PC-3 (cell line): ENCODE measurements around the gene OR4D11. TPM values are rescaled to one million over a fixed set of nuclear protein-coding genes. Genes with fewer than 3 reads are reported as not detected.

ENCODE experiments used
- ATAC-seq: fragments of 200-7000 bp; cut with Tn5 transposase; 2 replicates; pipeline ENCODE4 v1.9.1; 2020; ENCODE audit warnings: mild to moderate bottlenecking, moderate library complexity
- BruUV-seq: library from RNA; stranded (reverse); fragments of 400-500 nt; replicated peaks from 2 replicates; lab custom pipeline; 2021; lab: Mats Ljungman, UMichigan
- CTCF ChIA-PET: fragments of 300-600 bp; sonication (Branson Sonifier 250); formaldehyde crosslinking; loops from one replicate; lab custom pipeline; 2022; ENCODE audit warnings: antibody characterized with exemption; lab: Charles Lee
- POLR2A ChIA-PET: fragments of 300-600 bp; sonication (Branson Sonifier 250); formaldehyde crosslinking; loops from one replicate; lab custom pipeline; 2022; ENCODE audit warnings: antibody characterized with exemption; ENCODE audit not compliant: unreplicated experiment; lab: Charles Lee
- DNase-seq: peaks from one replicate; pipeline ENCODE4 v3.0.0-alpha.2; 2015
- H2AFZ ChIP-seq: fragments of 300-600 bp; sonication (generic); 2 replicates; pipeline ENCODE4 v1.6.0; 2016; ENCODE audit warnings: antibody characterized with exemption, low read length
- H3F3A ChIP-seq: fragments of 300-600 bp; sonication (generic); one replicate; pipeline ENCODE4 v1.6.0; 2017; ENCODE audit warnings: antibody characterized with exemption, low read length, control low read depth, mild to moderate bottlenecking; ENCODE audit not compliant: unreplicated experiment
- H3K27ac ChIP-seq: fragments of 300-600 bp; sonication (generic); 2 replicates; pipeline ENCODE4 v1.5.1; 2016; ENCODE audit warnings: mild to moderate bottlenecking, low read length
- H3K27me3 ChIP-seq: fragments of 300-600 bp; sonication (generic); 2 replicates; pipeline ENCODE4 v1.6.1; 2016; ENCODE audit warnings: low read length, mixed read lengths
- H3K36me3 ChIP-seq: fragments of 300-600 bp; sonication (generic); 2 replicates; pipeline ENCODE4 v1.6.1; 2016; ENCODE audit warnings: low read depth, mixed run types, low read length, mixed read lengths
- H3K4me1 ChIP-seq: fragments of 300-600 bp; sonication (generic); 2 replicates; pipeline ENCODE4 v1.5.1; 2016; ENCODE audit warnings: low read length; ENCODE audit not compliant: insufficient read depth
- H3K4me2 ChIP-seq: fragments of 300-600 bp; sonication (generic); 2 replicates; pipeline ENCODE4 v1.6.0; 2016; ENCODE audit warnings: low read length
- H3K4me3 ChIP-seq: fragments of 300-600 bp; sonication (generic); 2 replicates; pipeline ENCODE4 v1.5.1; 2016; ENCODE audit warnings: mild to moderate bottlenecking, low read length, mixed read lengths
- H3K79me2 ChIP-seq: fragments of 300-600 bp; sonication (generic); 2 replicates; pipeline ENCODE4 v1.6.1; 2017; ENCODE audit warnings: low read length, mixed read lengths
- H3K9ac ChIP-seq: fragments of 300-600 bp; sonication (generic); 2 replicates; pipeline ENCODE4 v1.6.0; 2016; ENCODE audit warnings: mild to moderate bottlenecking, low read length
- H3K9me2 ChIP-seq: fragments of 300-600 bp; sonication (generic); replicated peaks from 2 replicates; pipeline ENCODE4 v1.6.1; 2016; ENCODE audit warnings: mixed run types, low read length, mixed read lengths
- H3K9me3 ChIP-seq: fragments of 300-600 bp; sonication (generic); 2 replicates; pipeline ENCODE4 v1.6.1; 2016; ENCODE audit warnings: low read length, mixed read lengths
- H4K20me1 ChIP-seq: fragments of 300-600 bp; sonication (generic); 2 replicates; pipeline ENCODE4 v1.6.1; 2016; ENCODE audit warnings: low read length, mixed read lengths
- EZH2 ChIP-seq: fragments of 300-600 bp; sonication (generic); IDR thresholded peaks from one replicate; pipeline ENCODE4 v1.6.1; 2017; ENCODE audit warnings: antibody characterized with exemption, mild to moderate bottlenecking, low read length; ENCODE audit not compliant: unreplicated experiment
- EZH2phosphoT487 ChIP-seq: fragments of 300-600 bp; sonication (generic); IDR thresholded peaks from 2 replicates; pipeline ENCODE4 v1.6.1; 2018; ENCODE audit warnings: mild to moderate bottlenecking, antibody characterized with exemption, low read length, borderline replicate concordance
- intact Hi-C: fragments of 100-400 bp; cut with micrococcal nuclease; formaldehyde crosslinking; loops from 2 replicates; pipeline ENCODE4 v1.9.0; 2023
- total RNA-seq: library from RNA; depleted of rRNA; stranded (reverse); fragments of >200 nt; gene quantifications from 2 replicates; pipeline ENCODE4 v1.2.3, GENCODE V29; 2014
- TF ChIP-seq, protein P1 (sequence below): fragments of 300-600 bp; sonication (generic); conservative IDR thresholded peaks from 2 replicates; pipeline ENCODE4 v1.5.1; 2017; ENCODE audit warnings: antibody characterized with exemption, low read depth, mild to moderate bottlenecking, low read length

The OR4D11 gene
- total RNA-seq, 1 experiment from 2014 or later, result not detected

DNA sequence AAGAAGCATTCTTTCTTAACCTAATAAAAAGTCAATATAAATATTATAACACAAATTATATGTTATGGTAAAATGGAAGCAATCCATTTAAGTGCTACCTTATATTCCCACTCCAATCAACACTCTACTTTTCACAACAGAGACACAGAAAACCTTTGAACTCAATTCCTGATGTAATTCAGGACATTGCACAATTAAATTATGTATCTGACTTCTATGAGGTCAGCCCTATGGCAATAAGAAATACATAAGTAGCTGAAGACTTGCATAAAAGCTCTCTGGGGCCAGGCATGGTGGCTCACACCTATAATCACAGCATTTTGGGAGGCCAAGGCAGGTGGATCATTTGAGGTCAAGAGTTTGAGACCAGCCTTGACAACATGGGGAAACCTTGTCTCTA lies 23.5 kb upstream of the OR4D11 start:
- intact Hi-C loops, result no loop called here
- POLR2A ChIA-PET, result no interaction called here
- BruUV-seq, result no TSS peak

DNA sequence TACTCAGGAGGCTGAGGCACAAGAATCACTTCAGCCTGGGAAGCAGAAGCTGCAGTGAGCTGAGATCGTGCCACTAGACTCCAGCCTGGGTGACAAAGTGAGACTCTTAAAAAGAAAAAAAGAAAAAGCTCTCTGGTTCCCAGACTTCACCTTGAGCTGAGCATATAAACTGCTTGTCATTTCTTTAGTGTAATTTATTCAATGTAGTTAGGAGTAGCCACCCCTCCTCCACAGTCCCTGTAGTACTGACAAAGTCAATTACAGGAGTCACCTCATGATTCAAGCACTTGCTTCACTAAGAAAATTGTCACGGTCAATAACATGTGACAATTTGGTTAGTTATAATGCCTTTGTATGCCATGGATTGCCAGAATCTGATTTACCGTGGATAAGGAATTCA lies 23.0 kb upstream of the OR4D11 start:
- Histone ChIP-seq H4K20me1 (no peaks in the 10 kb centered on the region), H3K9me3 (no peaks in the 10 kb centered on the region), H3F3A (no peaks in the 10 kb centered on the region), H3K4me3 (no peak overlapping the region), H3K79me2 (no peaks in the 10 kb centered on the region), H3K9ac (no peak overlapping the region), H3K9me2 (no peaks in the 10 kb centered on the region), H3K36me3 (no peaks in the 10 kb centered on the region), H3K4me1 (no peaks in the 10 kb centered on the region), H3K27ac (no peak overlapping the region), H3K27me3 (peaks cover 60% of the 10 kb centered on the region), H3K4me2 (no peak overlapping the region), H2AFZ (no peak overlapping the region)
- ChIA-PET POLR2A (no interaction called here), CTCF (no interaction called here)
- ATAC-seq (no peak), DNase-seq (no peak)
- TF ChIP-seq EZH2phosphoT487 (no peak), EZH2 (no peak)
- TF ChIP-seq, protein P1, sequence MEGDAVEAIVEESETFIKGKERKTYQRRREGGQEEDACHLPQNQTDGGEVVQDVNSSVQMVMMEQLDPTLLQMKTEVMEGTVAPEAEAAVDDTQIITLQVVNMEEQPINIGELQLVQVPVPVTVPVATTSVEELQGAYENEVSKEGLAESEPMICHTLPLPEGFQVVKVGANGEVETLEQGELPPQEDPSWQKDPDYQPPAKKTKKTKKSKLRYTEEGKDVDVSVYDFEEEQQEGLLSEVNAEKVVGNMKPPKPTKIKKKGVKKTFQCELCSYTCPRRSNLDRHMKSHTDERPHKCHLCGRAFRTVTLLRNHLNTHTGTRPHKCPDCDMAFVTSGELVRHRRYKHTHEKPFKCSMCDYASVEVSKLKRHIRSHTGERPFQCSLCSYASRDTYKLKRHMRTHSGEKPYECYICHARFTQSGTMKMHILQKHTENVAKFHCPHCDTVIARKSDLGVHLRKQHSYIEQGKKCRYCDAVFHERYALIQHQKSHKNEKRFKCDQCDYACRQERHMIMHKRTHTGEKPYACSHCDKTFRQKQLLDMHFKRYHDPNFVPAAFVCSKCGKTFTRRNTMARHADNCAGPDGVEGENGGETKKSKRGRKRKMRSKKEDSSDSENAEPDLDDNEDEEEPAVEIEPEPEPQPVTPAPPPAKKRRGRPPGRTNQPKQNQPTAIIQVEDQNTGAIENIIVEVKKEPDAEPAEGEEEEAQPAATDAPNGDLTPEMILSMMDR, result no peak
- no TSS peak for BruUV-seq
- intact Hi-C loops, result no loop called here

More for the DNA sequence above, 23.5 kb upstream of the OR4D11 start:
- Histone ChIP-seq H3K27ac (no peak overlapping the region), H3F3A (no peaks in the 10 kb centered on the region), H3K36me3 (no peaks in the 10 kb centered on the region), H3K27me3 (peaks cover 58% of the 10 kb centered on the region), H3K4me2 (no peak overlapping the region), H3K9me3 (no peaks in the 10 kb centered on the region), H2AFZ (no peak overlapping the region), H3K4me1 (no peaks in the 10 kb centered on the region), H3K9ac (no peak overlapping the region), H3K9me2 (no peaks in the 10 kb centered on the region), H3K79me2 (no peaks in the 10 kb centered on the region), H4K20me1 (no peaks in the 10 kb centered on the region), H3K4me3 (no peak overlapping the region)
- no peak for TF ChIP-seq EZH2phosphoT487
- TF ChIP-seq EZH2, result no peak
- TF ChIP-seq, protein P1, result no peak
- no peak for DNase-seq
- CTCF ChIA-PET, result no interaction called here
- ATAC-seq, result no peak

DNA sequence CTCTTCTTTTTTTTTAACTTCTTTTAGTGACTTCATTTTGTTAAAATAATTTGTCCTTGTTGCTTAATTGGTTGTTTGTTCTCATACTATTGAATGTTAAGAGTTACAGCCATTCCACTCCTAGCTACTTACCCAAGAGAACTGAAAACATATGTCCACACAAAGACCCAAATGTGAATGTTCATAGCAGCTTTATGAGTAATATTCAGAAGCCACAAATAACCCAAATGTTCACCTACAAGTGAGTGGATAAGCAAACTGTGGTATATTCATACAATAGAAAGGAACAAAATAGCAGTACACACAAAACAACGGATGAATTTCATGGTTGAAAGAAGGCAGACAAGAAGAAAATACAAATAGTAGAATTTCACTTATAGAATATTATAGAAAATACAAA lies 1.4 kb upstream of the OR4D11 start:
- Histone ChIP-seq H3K27ac (no peak overlapping the region), H2AFZ (no peak overlapping the region), H3K9ac (no peak overlapping the region), H3F3A (no peaks in the 10 kb centered on the region), H3K4me2 (no peak overlapping the region), H3K4me1 (no peaks in the 10 kb centered on the region), H3K36me3 (no peaks in the 10 kb centered on the region), H3K79me2 (no peaks in the 10 kb centered on the region), H4K20me1 (no peaks in the 10 kb centered on the region), H3K27me3 (peaks cover 75% of the 10 kb centered on the region), H3K9me3 (no peaks in the 10 kb centered on the region; the same call in 1 of the 2 replicates), H3K9me2 (no peaks in the 10 kb centered on the region), H3K4me3 (no peak overlapping the region)
- no peak for TF ChIP-seq EZH2
- no peak for TF ChIP-seq EZH2phosphoT487
- TF ChIP-seq, protein P1, result no peak
- intact Hi-C loops, result no loop called here
- DNase-seq, result no peak
- CTCF ChIA-PET, result no interaction called here
- POLR2A ChIA-PET, result no interaction called here
- no peak for ATAC-seq
- no TSS peak for BruUV-seq
